ENCODE data around the gene DPP8.

DNA sequence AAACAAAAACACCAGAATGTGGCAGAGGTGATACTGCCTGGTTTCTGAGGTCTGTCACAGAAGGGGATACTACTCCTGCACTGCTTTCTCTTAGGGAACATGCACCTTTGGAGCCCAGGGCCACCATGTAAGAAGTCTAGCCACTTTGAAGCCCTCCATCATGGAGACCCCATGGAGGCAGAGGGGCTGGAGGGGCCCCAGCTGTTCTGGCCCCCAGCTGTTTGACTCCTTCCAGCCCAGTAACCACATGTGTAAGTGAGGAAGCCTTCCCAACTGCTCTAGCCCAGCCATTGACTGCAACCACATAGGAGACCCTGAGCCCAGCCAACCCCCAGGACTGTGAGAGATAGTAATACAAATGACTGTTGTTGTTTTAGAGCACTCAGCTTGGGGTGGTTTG lies 85.8 kb downstream of the DPP8 start:
- TF ChIP-seq EZH2 (IDR thresholded peaks at IDR 0.05; ENCODE audit: borderline replicate concordance, insufficient read depth, low read depth, low read length, poor library complexity, severe bottlenecking): no peak
- TF ChIP-seq, protein P1, sequence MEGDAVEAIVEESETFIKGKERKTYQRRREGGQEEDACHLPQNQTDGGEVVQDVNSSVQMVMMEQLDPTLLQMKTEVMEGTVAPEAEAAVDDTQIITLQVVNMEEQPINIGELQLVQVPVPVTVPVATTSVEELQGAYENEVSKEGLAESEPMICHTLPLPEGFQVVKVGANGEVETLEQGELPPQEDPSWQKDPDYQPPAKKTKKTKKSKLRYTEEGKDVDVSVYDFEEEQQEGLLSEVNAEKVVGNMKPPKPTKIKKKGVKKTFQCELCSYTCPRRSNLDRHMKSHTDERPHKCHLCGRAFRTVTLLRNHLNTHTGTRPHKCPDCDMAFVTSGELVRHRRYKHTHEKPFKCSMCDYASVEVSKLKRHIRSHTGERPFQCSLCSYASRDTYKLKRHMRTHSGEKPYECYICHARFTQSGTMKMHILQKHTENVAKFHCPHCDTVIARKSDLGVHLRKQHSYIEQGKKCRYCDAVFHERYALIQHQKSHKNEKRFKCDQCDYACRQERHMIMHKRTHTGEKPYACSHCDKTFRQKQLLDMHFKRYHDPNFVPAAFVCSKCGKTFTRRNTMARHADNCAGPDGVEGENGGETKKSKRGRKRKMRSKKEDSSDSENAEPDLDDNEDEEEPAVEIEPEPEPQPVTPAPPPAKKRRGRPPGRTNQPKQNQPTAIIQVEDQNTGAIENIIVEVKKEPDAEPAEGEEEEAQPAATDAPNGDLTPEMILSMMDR (IDR thresholded peaks at IDR 0.05): no peak

Measured in B cell (primary cell).